Left renal cortex interstitium (tissue), 4 donors: ENCODE measurements around the gene PLIN4. TPM values are rescaled to one million over a fixed set of nuclear protein-coding genes. Genes with fewer than 3 reads are reported as not detected.
"Not testable (repeated sequence)": the region's sequence is repeated elsewhere in the genome, so short reads cannot be mapped to it uniquely, and the experiment has no call there.

Experiments used
- DNase-seq, 4 donors: peaks; one replicate each; pipeline ENCODE4 v3.0.0-alpha.2; 2013; ENCODE audit warnings: low read depth in 4 of 4, low spot score in 2 of 4, missing footprints in 1 of 4
- polyA plus RNA-seq, 4 donors: library from polyadenylated mRNA; unstranded; fragments of 120-200 nt; gene quantifications; one replicate each; pipeline ENCODE4 v1.2.1, GENCODE V29; 2013; ENCODE audit not compliant: insufficient read length in 4 of 4

PLIN4 gene
- polyA plus RNA-seq, 4 donors = 0.48 to 2.2 (median 1.1) TPM

DNA sequence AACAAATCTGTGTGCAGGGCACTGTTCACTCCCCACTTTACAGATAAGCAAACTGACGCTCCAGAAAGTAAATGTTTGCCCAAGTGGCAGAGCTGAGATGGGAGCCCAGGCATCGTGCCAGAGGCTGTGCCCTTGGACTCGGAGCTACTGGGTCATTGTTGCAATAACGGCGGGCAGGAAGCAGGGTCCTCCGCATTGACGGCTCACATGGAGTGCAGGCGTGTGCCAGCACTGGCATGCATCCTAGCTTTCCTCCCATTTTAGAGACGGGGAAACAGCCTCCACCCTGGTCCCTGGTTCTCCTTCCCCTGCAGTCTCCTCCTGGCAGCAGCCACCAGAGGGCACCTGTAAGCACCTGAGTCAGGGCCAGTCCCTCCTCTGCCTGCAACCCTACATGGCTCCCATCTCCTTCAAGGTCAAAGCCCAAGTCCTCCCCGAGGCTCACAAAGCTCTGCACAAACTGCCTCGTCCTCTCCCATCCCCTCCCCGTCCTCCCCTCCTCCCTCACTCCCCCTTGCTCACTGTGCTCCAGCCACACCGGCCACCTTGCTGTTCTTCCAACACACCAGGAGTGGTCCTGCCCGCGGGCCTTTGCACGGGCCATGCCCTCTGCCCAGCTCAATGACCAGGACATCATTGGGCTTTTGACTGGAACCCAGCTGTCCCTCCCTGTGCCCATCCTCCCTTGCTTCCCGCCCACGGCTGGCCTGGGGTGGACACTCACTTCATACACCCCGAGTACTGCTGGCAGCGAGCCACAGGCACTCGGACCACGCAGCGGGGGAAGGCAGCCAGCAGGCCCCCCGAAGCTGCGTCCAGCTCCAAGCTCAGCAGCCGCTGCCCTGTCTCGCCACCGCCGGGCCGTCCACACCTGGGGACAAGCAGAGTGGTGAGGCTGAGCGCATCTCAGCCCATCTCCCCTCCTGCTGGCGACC, 29.3 kb upstream of the PLIN4 start:
- no peak for DNase-seq

DNA sequence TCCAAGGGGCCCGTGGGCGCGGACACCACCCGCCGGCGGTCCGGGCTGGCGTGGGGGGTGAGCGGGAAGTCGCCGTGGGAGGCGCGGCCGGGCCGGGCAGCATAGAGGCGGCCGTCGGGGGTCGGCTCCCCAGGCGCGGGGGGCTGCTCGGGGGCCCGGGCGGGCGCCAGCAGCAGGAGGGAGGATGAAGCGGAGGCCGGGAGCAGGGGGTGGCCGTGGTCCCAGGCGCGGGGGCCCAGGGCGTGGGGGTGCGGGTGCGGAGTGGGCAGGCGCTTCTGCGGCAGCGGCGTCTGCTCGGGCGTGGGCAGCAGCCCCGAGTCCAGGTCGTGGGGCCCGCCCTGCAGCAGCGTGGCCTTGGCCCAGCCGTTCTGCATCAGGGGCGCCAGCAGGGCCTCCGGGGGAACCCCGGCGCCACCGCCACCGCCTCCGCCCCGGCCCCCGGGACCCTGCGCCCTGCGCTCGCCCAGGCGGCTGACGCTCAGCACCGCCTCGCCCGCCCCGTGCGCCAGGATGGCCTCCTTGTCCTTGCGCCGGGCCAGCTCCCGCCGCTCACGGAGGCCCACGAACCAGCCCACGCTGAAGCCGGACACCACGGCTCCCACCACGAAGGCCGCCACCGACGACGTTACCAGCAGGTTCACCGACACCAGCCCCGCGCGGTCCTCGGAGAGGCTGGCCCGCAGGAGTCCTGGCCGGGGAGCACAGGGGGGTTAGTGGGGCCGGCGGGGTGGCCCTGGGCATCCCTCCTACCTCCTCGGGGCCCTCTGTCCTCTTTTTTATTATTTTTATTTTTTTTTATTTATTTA, 25.8 kb upstream of the PLIN4 start:
- DNase-seq = no peak

DNA sequence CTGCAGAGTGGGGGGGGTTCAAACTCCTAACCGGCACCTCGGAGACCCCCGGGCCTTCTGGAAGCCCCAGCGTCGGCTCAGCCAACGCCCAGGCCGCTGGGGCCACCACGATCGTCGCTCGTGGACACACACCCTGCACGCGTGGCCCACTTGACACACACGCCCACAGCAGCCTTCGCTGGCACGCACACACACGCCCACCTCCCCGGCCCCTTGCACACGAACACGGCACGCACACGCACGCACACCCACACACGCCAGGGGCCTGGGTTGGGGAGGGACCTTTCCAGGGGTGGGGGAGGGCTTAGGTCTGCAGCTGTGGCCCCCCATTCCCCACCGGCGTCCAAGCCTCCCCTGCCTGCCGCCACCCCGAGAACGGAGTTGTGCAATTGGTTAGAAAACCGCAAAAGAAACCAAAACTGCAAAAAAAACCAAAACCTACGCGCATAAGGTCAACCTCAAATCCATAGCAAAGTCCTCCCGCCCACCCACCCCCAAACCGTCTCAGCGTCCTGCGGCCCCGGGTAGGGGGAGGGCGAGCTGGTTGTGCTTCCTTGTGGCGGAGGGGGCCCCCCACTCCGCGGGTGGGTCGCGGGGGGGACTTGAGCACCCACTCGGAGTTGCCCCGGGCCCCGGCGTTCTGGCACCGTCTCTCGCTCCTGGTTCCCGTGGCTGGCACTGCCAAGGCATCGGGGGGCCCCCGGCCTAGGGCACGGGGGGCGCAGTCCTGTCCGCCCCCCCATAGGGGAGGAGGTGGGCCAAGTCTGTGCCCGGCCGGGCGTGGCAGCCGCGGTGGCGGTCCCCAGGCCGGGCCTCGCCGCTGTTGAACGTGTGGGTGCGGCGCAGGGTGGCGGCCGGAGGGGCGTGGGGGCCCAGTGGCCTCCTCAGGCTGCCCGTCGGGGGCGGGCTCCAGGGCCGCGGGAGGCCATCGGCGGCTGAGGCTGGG, 24.9 kb upstream of the PLIN4 start:
- DNase-seq = no peak

DNA sequence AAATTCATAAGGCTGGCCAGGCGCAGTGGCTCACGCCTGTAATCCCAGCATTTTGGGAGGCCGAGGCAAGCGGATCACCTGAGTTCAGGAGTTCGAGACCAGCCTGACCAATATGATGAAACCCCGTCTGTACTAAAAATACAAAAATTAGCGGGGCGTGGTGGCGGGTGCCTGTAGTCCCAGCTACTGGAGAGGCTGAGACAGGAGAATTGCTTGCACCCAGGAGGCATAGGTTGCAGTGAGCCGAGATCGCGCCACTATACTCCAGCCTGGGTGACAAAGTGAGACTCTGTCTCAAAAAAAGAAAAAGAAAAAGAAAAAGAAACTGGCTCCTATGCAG, 23.5 kb upstream of the PLIN4 start:
- not testable (repeated sequence) for DNase-seq

DNA sequence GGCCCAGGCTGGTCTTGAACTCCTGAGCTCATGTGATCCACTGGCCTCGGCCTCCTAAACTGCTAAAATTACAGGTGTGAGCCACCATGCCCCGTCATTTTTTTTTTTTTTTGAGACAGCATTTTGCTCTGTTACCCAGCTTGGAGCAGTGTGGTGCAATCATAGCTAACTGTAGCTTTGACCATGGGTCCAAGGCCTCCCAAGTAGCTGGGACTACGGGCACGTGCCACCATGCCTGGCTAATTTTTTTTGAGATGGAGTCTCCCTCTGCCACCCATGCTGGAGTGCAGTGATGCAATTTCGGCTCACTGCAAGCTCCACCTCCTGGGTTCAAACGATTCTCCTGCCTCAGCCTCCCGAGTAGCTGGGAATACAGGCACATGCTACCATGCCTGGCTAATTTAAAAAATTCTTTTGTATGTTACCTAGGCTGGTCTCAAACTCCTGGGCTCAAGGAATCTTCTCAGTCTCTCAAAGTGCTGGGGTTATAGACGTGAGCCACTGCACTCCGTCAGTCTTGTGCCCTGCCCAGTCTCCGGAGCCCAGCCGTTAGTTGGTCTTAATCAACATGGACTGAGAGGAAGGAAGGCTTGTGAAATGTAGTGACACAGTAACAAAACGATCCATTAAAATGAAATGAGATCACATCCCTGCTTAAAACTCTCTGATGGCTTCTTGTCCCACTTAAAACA, 23.0 kb upstream of the PLIN4 start:
- no peak for DNase-seq

DNA sequence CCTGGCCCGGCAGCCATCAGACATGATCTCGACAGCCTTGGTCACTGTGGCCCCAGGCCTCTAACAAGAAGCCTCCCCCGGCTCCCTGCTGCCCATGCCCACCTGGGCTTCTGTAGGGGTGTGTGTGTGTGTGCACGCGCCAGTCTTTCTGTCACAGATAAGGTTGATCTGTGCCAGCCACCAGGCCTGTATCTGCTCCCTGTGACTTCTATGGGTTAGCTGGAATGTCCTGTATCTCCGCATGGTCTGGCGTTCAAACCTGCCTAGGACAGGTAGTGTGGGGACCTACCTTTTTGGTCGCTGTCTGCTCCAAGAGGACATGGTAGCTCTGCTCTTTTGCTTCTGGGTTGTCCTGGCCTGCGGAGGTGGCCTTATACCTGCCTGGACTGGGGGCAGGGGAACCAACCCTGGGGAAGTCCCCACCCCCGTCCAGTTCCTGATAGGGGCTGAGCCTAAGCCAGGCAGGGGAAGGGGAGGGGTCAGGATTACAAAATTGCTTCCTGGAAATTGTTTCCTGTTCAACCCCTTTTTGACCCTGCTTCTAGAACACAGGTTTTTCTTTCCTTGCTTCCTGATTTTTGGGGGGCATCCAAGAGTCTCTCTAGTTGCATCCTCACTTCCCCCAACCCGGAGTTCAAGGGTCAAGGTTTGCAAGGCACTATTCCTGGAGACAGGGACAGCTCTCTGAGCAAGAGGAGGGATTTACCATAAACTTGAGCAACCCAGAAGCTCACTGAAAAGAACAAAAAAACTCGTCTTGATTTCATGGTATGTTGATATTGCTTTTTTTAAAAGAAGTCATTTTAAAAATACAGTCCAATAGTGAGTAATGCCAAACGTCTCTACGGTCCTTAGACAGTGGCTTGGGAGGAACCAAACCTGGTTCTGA, 21.7 kb upstream of the PLIN4 start, which contains the start of gene LRG1:
Gene LRG1, minus strand, starts transcription at position 344 of the 889 bp plus-strand sequence. Its CDS starts 23 bp downstream, at position 321.
- DNase-seq = no peak

DNA sequence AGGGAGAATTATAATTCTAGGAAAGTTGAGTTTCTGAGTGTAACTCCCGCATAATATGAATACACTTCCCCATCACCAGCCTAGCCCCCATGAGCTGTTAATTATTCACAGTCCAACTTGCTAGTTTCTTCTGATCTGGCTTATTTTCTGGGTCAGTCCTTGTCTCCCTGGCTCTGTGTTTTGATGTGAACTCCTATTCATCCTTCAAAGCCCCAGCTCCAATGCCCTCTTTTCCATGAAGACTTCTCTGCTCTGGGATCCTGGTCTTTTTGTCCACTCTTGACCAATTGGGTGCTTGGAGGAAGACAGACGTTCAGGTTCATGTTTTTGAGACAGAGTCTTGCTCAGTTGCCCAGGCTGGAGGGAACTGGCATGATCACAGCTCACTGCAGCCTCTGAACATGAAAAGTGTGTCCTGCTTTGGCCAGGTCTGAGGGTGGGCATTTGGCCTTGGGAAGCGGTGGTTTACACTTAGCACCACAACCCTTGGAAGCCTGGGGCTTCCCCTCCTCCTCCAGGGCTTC, 20.9 kb upstream of the PLIN4 start:
- no peak for DNase-seq

DNA sequence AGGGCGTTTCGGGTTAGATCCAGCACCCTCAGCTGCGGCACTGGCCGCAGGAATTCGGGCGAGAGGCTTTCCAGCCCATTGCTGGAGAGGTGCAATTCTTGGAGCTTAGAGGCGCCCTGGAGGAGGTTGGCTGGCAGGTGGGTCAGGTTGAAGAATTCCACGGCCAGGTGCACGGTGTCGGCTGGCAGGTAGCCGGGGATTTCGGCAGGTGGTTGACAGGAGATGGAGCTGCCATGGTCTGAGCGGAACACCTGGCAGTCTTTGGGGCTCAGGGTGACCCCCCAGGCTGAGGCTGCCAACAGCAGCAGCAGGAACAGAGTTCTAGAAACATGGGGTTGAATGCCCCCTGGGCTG, 20.3 kb upstream of the PLIN4 start:
- DNase-seq = no peak

DNA sequence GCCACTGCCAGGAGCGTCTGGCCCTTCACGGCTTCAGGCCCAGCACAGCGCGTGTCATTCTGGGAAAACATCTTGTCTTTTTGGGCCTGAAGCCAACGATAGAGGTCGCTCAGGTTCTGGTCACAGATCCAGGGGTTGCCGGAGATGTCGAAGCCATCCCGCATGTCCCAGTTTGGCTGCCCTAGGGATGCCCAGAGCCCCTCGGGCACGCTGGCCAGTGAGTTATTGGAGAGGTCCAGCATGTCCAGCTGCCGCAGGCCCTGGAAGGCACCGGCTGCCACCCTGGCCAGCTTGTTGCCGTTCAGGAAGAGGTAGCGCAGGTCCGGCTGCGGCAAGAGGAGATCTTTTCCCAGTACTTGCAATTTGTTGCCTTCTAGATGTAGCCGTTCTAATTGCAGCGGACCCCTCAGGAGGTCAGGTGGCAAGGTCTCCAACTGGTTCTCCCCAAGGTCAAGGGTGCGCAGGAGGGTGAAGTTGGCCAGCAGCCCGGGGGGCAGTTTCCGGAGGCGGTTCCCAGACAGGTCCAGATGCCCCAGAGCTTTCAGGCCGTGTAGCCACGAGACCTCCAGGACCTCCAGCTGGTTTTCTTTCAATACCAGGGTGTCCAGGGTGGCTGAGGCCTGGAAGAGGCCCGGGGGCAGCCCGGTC, 19.8 kb upstream of the PLIN4 start:
- no peak for DNase-seq

DNA sequence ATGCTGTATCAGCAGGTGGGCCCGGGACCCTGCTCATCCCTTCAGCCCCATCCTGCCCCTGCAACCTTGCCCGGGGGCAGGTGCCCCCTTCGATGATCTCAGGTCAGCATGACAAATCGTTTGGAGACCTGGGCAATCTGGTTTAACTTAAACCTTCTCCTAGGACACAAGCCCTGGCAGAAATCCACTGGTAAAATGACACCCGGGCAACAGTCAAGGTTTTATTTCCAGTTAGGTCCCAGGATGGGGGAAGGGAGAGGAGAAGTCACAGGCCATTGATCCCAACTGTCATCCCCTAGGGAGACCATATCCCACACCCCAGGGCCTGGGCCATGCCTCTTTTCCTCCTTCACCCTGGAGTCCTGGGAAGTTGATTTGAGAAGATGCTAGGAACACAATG, 18.5 kb upstream of the PLIN4 start:
- no peak for DNase-seq

DNA sequence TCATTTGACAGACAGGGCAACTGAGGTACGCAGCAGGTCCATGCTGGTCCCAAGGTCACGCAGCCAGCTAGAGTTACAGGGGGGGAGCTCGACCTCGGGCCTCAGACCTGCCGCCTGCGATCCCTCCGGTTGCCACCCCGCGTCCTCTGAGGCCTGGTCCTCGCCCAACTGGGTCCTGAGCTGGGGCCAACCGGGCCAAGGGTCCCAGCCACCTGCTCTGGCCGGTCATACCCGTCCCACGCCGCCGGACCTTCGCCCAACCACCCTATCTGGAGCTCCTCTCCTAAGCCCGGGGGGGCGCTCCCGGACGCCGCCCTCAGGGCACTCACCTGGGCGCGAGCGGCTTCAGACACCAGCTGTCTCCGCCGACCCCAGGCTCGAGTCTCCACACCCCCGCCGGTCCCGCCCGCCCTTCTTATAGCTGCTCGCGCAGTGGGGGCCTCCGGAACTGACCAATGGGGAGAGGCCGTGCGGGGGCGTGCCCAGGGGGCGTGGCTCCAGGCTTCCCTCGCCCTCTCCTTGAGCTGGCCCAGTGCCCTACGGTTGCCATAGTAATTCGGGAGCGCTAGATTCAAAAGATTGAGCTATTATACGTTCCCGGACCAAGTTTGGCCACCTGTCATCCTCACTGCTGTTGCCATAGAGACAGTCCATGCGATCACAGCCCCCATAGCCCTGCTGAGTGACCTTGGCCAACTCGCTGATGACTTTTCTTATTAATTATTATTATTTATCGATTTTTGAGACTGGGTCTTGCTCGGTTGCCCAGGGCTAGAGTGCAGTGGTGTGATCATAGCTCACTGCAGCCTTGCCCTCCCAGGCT, 16.8 kb upstream of the PLIN4 start, which contains the start of gene PLIN5:
Gene PLIN5, minus strand, starts transcription at position 389 of the 823 bp plus-strand sequence. CDS start 1,150 bp downstream, outside the sequence.
- peak; percentile 17 to 68 (median 59) for DNase-seq

DNA sequence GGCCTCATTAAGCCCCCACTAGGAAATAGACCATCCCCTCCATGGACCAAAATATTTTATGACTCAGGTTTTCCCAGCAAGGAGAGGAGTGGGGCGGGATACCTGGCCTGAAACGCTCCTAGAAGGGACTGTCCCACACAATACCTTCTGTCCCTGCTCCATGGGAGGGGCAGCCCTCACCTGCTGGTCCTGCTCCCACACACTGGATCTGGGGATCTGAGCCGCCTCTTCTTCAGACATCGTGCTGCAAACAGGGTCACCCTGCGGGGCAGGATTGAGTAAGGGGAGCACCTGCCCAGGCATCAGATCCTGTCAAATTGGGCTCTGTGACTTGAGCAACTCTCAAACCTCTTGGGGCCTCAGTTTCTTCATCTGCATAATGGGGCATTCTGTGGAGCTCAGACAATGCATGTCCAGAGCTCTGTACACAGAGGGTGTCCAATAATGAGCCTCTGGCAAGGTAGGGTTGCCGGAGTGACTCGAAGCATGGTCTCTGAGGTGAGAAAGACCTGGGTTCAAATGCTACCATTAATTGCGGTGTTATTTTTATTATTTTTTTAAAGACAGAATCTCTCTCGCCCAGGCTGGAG, 15.6 kb upstream of the PLIN4 start:
- no peak for DNase-seq

DNA sequence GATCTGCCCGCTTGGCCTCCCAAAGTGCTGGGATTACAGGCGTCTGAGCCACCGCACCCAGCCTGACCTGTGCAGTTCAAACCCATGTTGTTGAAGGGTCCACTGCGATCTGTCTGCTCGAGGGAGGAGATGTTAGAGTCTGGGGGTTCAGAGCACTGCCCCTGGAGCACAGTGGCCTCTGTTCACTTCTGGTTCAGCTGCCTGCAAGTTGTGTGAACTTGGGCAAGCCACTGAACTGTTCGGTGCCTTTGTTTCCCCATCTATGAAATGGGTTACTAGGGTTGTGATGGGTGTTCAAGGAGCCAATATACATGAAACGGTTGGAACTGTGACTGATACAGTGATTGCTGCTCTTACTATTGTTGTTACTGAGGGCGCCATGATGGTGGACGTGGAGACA, 15.0 kb upstream of the PLIN4 start:
- no peak for DNase-seq

DNA sequence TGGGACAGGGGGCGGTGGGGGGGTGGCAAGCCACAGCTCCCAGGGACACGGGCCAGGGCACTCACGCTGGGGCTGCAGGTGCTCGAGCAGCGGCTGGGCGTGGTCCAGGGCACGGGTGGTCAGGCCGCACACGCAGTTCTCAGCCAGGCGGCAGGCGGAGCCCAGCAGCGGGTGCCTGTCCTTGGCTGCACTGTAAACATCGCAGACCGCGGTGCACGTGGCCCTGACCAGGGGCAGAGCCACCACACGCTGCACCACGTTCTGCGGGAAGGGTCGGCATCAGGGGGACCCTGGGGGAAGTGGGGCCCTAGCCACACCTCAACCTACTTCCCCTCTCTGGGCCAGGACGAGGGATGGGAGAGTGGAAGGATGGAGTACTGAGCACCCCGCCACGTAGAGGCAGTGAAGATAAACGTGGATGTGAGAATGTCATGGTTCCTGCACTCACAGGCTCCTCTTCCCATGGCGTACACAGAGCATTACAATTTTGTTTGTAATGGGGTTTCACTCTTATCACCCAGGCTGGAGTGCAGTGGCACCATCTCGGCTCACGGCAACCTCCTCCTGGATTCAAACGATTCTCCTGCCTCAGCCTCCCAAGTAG, 13.4 kb upstream of the PLIN4 start:
- no peak for DNase-seq

DNA sequence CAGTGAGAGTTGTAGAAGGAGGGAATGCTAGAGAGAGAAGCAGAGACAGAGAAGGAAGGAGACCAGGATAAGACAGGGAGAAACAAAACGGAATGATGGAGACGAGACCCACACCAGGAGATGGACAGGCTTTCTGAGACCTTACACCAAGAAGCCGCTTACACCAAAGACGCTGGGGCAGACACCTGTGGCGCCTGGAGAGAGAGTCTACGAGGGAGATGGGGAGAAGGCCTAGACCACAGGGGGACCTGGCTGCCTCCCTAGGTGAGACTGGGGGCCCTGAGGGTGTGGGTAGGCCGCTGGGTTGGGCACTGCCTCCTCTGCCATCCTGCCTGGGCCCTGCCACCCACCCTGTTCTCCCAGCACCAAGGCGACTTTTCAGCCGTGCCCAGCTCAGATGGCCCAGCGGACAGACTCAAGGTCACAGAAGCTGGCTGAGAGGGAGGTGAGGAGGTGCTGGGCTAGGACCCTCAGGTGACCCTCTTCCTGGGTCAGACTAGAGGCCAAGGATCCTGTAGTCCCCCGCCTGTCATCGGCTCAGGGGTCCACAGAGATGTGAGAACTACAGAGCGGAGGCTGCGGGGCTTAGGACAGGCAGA, 11.7 kb upstream of the PLIN4 start:
- DNase-seq = no peak

DNA sequence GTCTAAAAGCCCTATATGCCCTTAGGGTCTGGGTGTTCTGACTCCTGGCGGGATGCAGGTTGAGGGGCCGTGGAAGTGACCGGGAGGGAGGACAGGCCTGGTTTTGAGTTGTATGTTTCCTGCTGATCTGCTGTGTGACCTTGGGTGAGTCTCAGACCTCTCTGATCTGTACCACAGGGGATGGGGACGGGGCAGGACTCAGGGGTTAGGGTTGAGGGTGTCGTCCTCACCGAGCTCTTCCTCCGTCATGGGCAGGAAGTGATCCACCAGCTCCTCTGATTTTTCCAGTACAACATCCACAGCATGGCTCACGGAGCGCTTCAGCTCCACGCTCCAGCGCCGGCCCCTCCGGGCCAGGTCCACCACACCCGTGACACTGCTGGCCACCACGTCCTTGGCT, 10.6 kb upstream of the PLIN4 start:
- no peak for DNase-seq
